Measurements from ENCODE around the gene GNLY.

GRCh38 chr2:85744741-85745601 lies 50.8 kb downstream of the GNLY start:
- TF ChIP-seq CTCF (IDR thresholded peaks at IDR 0.05) = no peak
- TF ChIP-seq POLR2A (IDR thresholded peaks at IDR 0.05) = no peak

All from Peyer's patch (tissue), 4 donors.